H1 (cell line): ENCODE data around the gene TCF4. TPM values are rescaled to one million over a fixed set of nuclear protein-coding genes. Genes with fewer than 3 reads are reported as not detected.

ENCODE experiments used
- CTCF ChIA-PET: fragments of 300-600 bp; sonication (Branson Sonifier 250); formaldehyde crosslinking; loops from one replicate; lab custom pipeline; 2021; ENCODE audit not compliant: partially characterized antibody; lab: Charles Lee
- POLR2A ChIA-PET: fragments of 300-600 bp; sonication (Branson Sonifier 250); formaldehyde crosslinking; loops from one replicate; lab custom pipeline; 2021; ENCODE audit warnings: inconsistent platforms; ENCODE audit not compliant: partially characterized antibody; lab: Charles Lee
- DNase-seq, 2 experiments: peaks; one replicate each; pipeline versions ENCODE4 v3.0.0 to v3.0.0-alpha.2; 2010 to 2022; ENCODE audit warnings: low spot score in 2 of 2, low read depth in 1 of 2, mixed read lengths in 1 of 2
- FAIRE-seq: peaks from 2 replicates; lab custom pipeline; 2011; peaks lifted over from hg19 to GRCh38; lab: Jason Lieb, UNC
- H2AFZ ChIP-seq: 2 replicates; pipeline ENCODE4 v1.8.1; 2012; ENCODE audit warnings: low read length, inconsistent platforms
- H2AK5ac ChIP-seq: 2 replicates; pipeline ENCODE4 v1.6.1; 2013; ENCODE audit warnings: low read depth, low read length
- H2BK120ac ChIP-seq: replicated peaks from 2 replicates; pipeline ENCODE3; 2013; ENCODE audit warnings: low read depth, low read length, inconsistent platforms
- H2BK12ac ChIP-seq: 2 replicates; pipeline ENCODE4 v1.6.1; 2013; ENCODE audit warnings: low read depth, low read length
- H2BK15ac ChIP-seq: 2 replicates; pipeline ENCODE4 v1.6.1; 2013; ENCODE audit warnings: low read length
- H2BK20ac ChIP-seq: 2 replicates; pipeline ENCODE4 v1.6.1; 2013; ENCODE audit warnings: low read length
- H2BK5ac ChIP-seq: 2 replicates; pipeline ENCODE4 v1.6.1; 2013; ENCODE audit warnings: low read depth, low read length
- H3K14ac ChIP-seq: 2 replicates; pipeline ENCODE4 v1.6.1; 2013; ENCODE audit warnings: inconsistent platforms; ENCODE audit not compliant: insufficient read length
- H3K18ac ChIP-seq: 2 replicates; pipeline ENCODE4 v1.6.1; 2013; ENCODE audit warnings: low read length; ENCODE audit errors: extremely low read depth
- H3K23ac ChIP-seq: 2 replicates; pipeline ENCODE4 v1.6.1; 2013; ENCODE audit warnings: inconsistent platforms; ENCODE audit not compliant: insufficient read length
- H3K23me2 ChIP-seq: 2 replicates; pipeline ENCODE4 v1.6.1; 2013; ENCODE audit warnings: low read depth, low read length
- H3K27ac ChIP-seq: 2 replicates; pipeline ENCODE4 v1.6.1; 2011; ENCODE audit warnings: low read depth, low read length, inconsistent platforms
- H3K27me3 ChIP-seq, 4 experiments: replicated peaks in 1 of 4; 1 replicate in 1 of 4; 2 replicates in 3 of 4; pipeline versions ENCODE4 v1.6.1 to v1.8.1; 2011 to 2013; ENCODE audit warnings: low read length in 3 of 4, mild to moderate bottlenecking in 3 of 4, inconsistent platforms in 2 of 4, mixed read lengths in 2 of 4, moderate library complexity in 1 of 4; ENCODE audit not compliant: control insufficient read depth in 3 of 4, insufficient read depth in 3 of 4; ENCODE audit errors: extremely low read depth in 1 of 4
- H3K36me3 ChIP-seq, 4 experiments: 2 replicates each; pipeline versions ENCODE4 v1.6.1 to v1.8.1; 2011 to 2013; ENCODE audit warnings: mild to moderate bottlenecking in 4 of 4, low read length in 3 of 4, moderate library complexity in 2 of 4, control low read depth in 1 of 4, inconsistent platforms in 1 of 4; ENCODE audit not compliant: insufficient read depth in 4 of 4, control insufficient read depth in 2 of 4
- H3K4ac ChIP-seq: replicated peaks from 2 replicates; pipeline ENCODE3; 2013; ENCODE audit warnings: low read length, low read depth, mixed read lengths, inconsistent platforms; ENCODE audit not compliant: insufficient read length
- H3K4me1 ChIP-seq, 4 experiments: replicated peaks in 1 of 4; 1 replicate in 1 of 4; 2 replicates in 3 of 4; pipeline versions ENCODE4 v1.6.1 to v1.8.1; 2011 to 2013; ENCODE audit warnings: low read length in 3 of 4, inconsistent platforms in 2 of 4, mixed read lengths in 1 of 4; ENCODE audit not compliant: insufficient read depth in 4 of 4, control insufficient read depth in 3 of 4
- H3K4me2 ChIP-seq, 2 experiments: 2 replicates each; pipeline versions ENCODE4 v1.6.1 to v1.8.1; 2011 to 2013; ENCODE audit warnings: low read depth in 2 of 2, low read length in 2 of 2, control low read depth in 1 of 2, inconsistent platforms in 1 of 2, mild to moderate bottlenecking in 1 of 2; ENCODE audit not compliant: insufficient read depth in 1 of 2
- H3K4me3 ChIP-seq, 4 experiments: fragments of 200-600, 300-600 bp in 1 of 4; sonication (generic), shearing (Covaris generic), sonication (Bioruptor Twin) in 1 of 4; 2 replicates each; pipeline versions ENCODE4 v1.5.1 to v1.8.1; 2011 to 2016; ENCODE audit warnings: low read length in 4 of 4, low read depth in 3 of 4, control low read depth in 2 of 4, inconsistent platforms in 2 of 4, mild to moderate bottlenecking in 2 of 4, mixed read lengths in 1 of 4, moderate library complexity in 1 of 4; ENCODE audit not compliant: insufficient read depth in 2 of 4; ENCODE audit errors: extremely low read depth in 1 of 4
- H3K56ac ChIP-seq: replicated peaks from 2 replicates; pipeline ENCODE3; 2013; ENCODE audit warnings: low read depth, mild to moderate bottlenecking, mixed read lengths, low read length, inconsistent platforms; ENCODE audit not compliant: insufficient read length
- H3K79me1 ChIP-seq: 2 replicates; pipeline ENCODE4 v1.6.1; 2013; ENCODE audit warnings: low read depth, low read length, control low read depth
- H3K79me2 ChIP-seq, 2 experiments: 2 replicates each; pipeline versions ENCODE4 v1.6.1 to v1.8.1; 2012 to 2013; ENCODE audit warnings: low read length in 2 of 2, mild to moderate bottlenecking in 2 of 2, inconsistent platforms in 1 of 2; ENCODE audit not compliant: insufficient read depth in 2 of 2, control insufficient read depth in 1 of 2
- H3K9ac ChIP-seq, 4 experiments: replicated peaks in 1 of 4; 1 replicate in 1 of 4; 2 replicates in 3 of 4; pipeline versions ENCODE4 v1.6.1 to v1.8.1; 2011 to 2013; ENCODE audit warnings: low read depth in 3 of 4, low read length in 3 of 4, control low read depth in 2 of 4, mild to moderate bottlenecking in 2 of 4, moderate library complexity in 2 of 4, inconsistent platforms in 1 of 4; ENCODE audit errors: extremely low read depth in 1 of 4
- H3K9me3 ChIP-seq, 2 experiments: 2 replicates each; pipeline versions ENCODE4 v1.6.1 to v1.8.1; 2012 to 2013; ENCODE audit warnings: mild to moderate bottlenecking in 2 of 2, moderate library complexity in 2 of 2, control low read depth in 1 of 2, inconsistent platforms in 1 of 2, low read depth in 1 of 2, low read length in 1 of 2, mixed read lengths in 1 of 2; ENCODE audit not compliant: insufficient read depth in 2 of 2
- H4K20me1 ChIP-seq, 2 experiments: replicated peaks in 1 of 2; 2 replicates each; pipeline versions ENCODE3 to v1.8.1; 2011 to 2013; ENCODE audit warnings: inconsistent platforms in 2 of 2, low read length in 2 of 2, mild to moderate bottlenecking in 1 of 2; ENCODE audit not compliant: insufficient read depth in 2 of 2, control insufficient read depth in 1 of 2
- H4K5ac ChIP-seq: 2 replicates; pipeline ENCODE4 v1.6.1; 2013; ENCODE audit warnings: low read length, low read depth, mixed read lengths, inconsistent platforms; ENCODE audit not compliant: insufficient read length
- H4K8ac ChIP-seq: 2 replicates; pipeline ENCODE4 v1.8.0; 2013; ENCODE audit warnings: mild to moderate bottlenecking, moderate library complexity, low read length, inconsistent platforms; ENCODE audit not compliant: insufficient read depth; ENCODE audit errors: extremely low read depth
- H4K91ac ChIP-seq: replicated peaks from 2 replicates; pipeline ENCODE3; 2013; ENCODE audit warnings: low read length, mixed read lengths, inconsistent platforms; ENCODE audit not compliant: insufficient read length
- ASH2L ChIP-seq: fragments of 200-600, 300-600 bp; sonication (generic); IDR thresholded peaks from one replicate; pipeline ENCODE4 v1.7.1; 2017; ENCODE audit warnings: low read length
- BRCA1 ChIP-seq: IDR thresholded peaks from 2 replicates; pipeline ENCODE4 v1.6.1; 2012; ENCODE audit warnings: low read depth, low read length, improper control_type of control experiment
- CTBP2 ChIP-seq: IDR thresholded peaks from 2 replicates; pipeline ENCODE4 v1.7.0; 2011; ENCODE audit warnings: borderline replicate concordance, mild to moderate bottlenecking, moderate library complexity, mixed read lengths, low read length; ENCODE audit not compliant: insufficient read depth, insufficient read length
- GTF2F1 ChIP-seq: IDR thresholded peaks from 2 replicates; pipeline ENCODE4 v1.6.1; 2012; ENCODE audit warnings: low read depth, low read length, improper control_type of control experiment, borderline replicate concordance
- NANOG ChIP-seq: IDR thresholded peaks from 2 replicates; pipeline ENCODE4 v1.6.1; 2011; ENCODE audit warnings: low read length, low read depth, mild to moderate bottlenecking, inconsistent platforms; ENCODE audit not compliant: insufficient read depth, poor library complexity, severe bottlenecking
- PHF8 ChIP-seq: fragments of 200-600 bp; sonication (generic); conservative IDR thresholded peaks from 2 replicates; pipeline ENCODE4 v1.7.1; 2012; ENCODE audit warnings: low read depth, mild to moderate bottlenecking, inconsistent platforms, low read length, moderate library complexity
- RXRA ChIP-seq: IDR thresholded peaks from 2 replicates; pipeline ENCODE4 v1.6.1; 2011; ENCODE audit warnings: low read depth, mild to moderate bottlenecking, low read length, moderate library complexity; ENCODE audit not compliant: insufficient read depth
- YY1 ChIP-seq: IDR thresholded peaks from 2 replicates; pipeline ENCODE4 v1.6.1; 2011; ENCODE audit warnings: low read depth, mild to moderate bottlenecking, low read length
- WGBS, 2 experiments: shearing (Covaris generic) in 1 of 2; methylation state at CpG; one replicate each; pipeline versions ENCODE4 v1.1.6 to v1.1.7; 2013 to 2015; ENCODE audit warnings: low lambda C conversion rate in 2 of 2, mixed read lengths in 2 of 2, inconsistent platforms in 1 of 2, low coverage in 1 of 2, missing lambda C conversion rate in 1 of 2; ENCODE audit not compliant: insufficient replicate concordance in 2 of 2, insufficient coverage in 1 of 2, insufficient read length in 1 of 2; ENCODE audit errors: extremely low coverage in 1 of 2, missing lambda C conversion rate in 1 of 2; 5-methylcytosine and 5-hydroxymethylcytosine counted together
- polyA plus RNA-seq, 7 experiments: library from polyadenylated mRNA; depleted of rRNA in 3 of 7; stranded (reverse) in 5 of 7; unstranded in 2 of 7; fragments of >200 nt in 5 of 7; fragments of 200-250 nt in 2 of 7; gene quantifications; 1 replicate in 5 of 7; 2 replicates in 1 of 7; 4 replicates in 1 of 7; pipeline versions ENCODE4 v1.2.1 to v1.2.3, GENCODE V29; 2011 to 2013; ENCODE audit warnings: missing spikeins in 2 of 7, mixed read lengths in 2 of 7
- total RNA-seq: library from RNA; stranded (reverse); fragmentation: NEBNext Ultra II Directional; extraction: Animal tissue kit (Norgen Biotek cat#: 25700); gene quantifications from 2 replicates; pipeline ENCODE4 v1.2.1, GENCODE V29; 2021
- TF ChIP-seq, protein P1 (sequence below), 3 experiments: IDR thresholded peaks; 1 replicate in 2 of 3; 2 replicates in 1 of 3; pipeline versions ENCODE4 v1.5.1 to v1.6.1; 2011; ENCODE audit warnings: low read length in 3 of 3, mild to moderate bottlenecking in 3 of 3, inconsistent platforms in 2 of 3, low read depth in 1 of 3, moderate library complexity in 1 of 3; ENCODE audit not compliant: insufficient read depth in 1 of 3; ENCODE audit errors: control extremely low read depth in 1 of 3
- TF ChIP-seq, protein P2 (sequence below): IDR thresholded peaks from 2 replicates; pipeline ENCODE4 v1.6.1; 2012; ENCODE audit warnings: inconsistent platforms

The TCF4 gene
- total and polyA plus RNA-seq, 2 of the 8 experiments (the other 6 are each of a cell fraction or from before 2014, with no cell fraction given), result 59.3 to 118 TPM

DNA sequence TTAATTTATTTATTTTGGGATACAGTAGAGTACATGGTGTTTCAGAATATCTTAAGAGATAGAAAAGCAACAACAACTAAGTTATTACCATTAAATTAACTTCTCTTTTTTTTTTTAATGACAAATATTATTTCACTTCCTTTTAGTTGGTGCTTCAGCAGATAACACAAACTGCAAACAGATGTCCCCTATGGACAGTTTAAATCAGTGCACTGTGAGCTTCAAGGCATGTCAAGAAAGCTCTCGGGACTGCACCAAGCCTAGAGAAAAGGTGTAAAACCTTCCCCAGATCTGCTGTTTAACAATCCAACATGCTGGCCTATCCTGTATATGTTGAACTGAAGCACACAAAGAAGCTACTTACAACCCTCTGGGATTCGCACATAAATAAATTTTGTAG is 122.7 kb downstream of the TCF4 start:
- H3K4me1 ChIP-seq, result peaks cover 10 to 17% (median 15%) of the 10 kb centered on the region in 4 experiments
- no peaks in the 10 kb centered on the region for H3K27me3 ChIP-seq
- no peak overlapping the region for H2AFZ ChIP-seq
- H4K91ac ChIP-seq, result no peak overlapping the region
- no peak overlapping the region for H2BK15ac ChIP-seq
- H3K9me3 ChIP-seq, result no peaks in the 10 kb centered on the region
- H3K4ac ChIP-seq, result no peak overlapping the region
- peaks cover 6% of the 10 kb centered on the region; the same call in 1 of the 2 replicates for H3K79me1 ChIP-seq
- CTCF ChIA-PET, result interaction anchor here (0.7 to 1.2 kb wide), 3 partner anchors 23 to 100 kb away, joined by 3 read pairs; no protein-coding TSS in a partner anchor
- no peak overlapping the region for H3K9ac ChIP-seq
- peaks cover 0 to 87% of the 10 kb centered on the region in 2 experiments; a peak in 3 of 4 replicates for H3K79me2 ChIP-seq
- FAIRE-seq (no peak), DNase-seq (no peak)
- H3K36me3 ChIP-seq, result peaks cover 2 to 12% (median 4%) of the 10 kb centered on the region in 4 experiments; a peak in 3 of 8 replicates
- POLR2A ChIA-PET, result no interaction called here
- H3K56ac ChIP-seq, result no peak overlapping the region
- H3K14ac ChIP-seq, result no peak overlapping the region
- H4K20me1 ChIP-seq, result peaks cover 0 to 6% of the 10 kb centered on the region in 2 experiments
- no peak overlapping the region for H2BK120ac ChIP-seq
- no peak overlapping the region for H2BK12ac ChIP-seq
- no peak overlapping the region for H2BK20ac ChIP-seq
- no peak overlapping the region for H3K18ac ChIP-seq
- no peaks in the 10 kb centered on the region for H3K23me2 ChIP-seq
- no peak overlapping the region for H3K4me2 ChIP-seq
- H2AK5ac ChIP-seq, result no peak overlapping the region
- no peak overlapping the region for H3K27ac ChIP-seq
- no peak overlapping the region for H4K5ac ChIP-seq
- H3K4me3 ChIP-seq, result no peak overlapping the region
- H4K8ac ChIP-seq, result no peak overlapping the region
- H2BK5ac ChIP-seq, result no peak overlapping the region
- H3K23ac ChIP-seq, result no peak overlapping the region
- TF ChIP-seq ASH2L, result no peak
- TF ChIP-seq, protein P1, sequence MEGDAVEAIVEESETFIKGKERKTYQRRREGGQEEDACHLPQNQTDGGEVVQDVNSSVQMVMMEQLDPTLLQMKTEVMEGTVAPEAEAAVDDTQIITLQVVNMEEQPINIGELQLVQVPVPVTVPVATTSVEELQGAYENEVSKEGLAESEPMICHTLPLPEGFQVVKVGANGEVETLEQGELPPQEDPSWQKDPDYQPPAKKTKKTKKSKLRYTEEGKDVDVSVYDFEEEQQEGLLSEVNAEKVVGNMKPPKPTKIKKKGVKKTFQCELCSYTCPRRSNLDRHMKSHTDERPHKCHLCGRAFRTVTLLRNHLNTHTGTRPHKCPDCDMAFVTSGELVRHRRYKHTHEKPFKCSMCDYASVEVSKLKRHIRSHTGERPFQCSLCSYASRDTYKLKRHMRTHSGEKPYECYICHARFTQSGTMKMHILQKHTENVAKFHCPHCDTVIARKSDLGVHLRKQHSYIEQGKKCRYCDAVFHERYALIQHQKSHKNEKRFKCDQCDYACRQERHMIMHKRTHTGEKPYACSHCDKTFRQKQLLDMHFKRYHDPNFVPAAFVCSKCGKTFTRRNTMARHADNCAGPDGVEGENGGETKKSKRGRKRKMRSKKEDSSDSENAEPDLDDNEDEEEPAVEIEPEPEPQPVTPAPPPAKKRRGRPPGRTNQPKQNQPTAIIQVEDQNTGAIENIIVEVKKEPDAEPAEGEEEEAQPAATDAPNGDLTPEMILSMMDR (IDR thresholded peaks at IDR 0.05; ENCODE audit: control extremely low read depth in 1 of 3, insufficient read depth in 1 of 3, low read depth in 1 of 3, low read length in 3 of 3), result no peak
- TF ChIP-seq BRCA1, result no peak
- no peak for TF ChIP-seq YY1
- no peak for TF ChIP-seq RXRA
- TF ChIP-seq NANOG, result no peak
- no peak for TF ChIP-seq PHF8
- TF ChIP-seq, protein P2, sequence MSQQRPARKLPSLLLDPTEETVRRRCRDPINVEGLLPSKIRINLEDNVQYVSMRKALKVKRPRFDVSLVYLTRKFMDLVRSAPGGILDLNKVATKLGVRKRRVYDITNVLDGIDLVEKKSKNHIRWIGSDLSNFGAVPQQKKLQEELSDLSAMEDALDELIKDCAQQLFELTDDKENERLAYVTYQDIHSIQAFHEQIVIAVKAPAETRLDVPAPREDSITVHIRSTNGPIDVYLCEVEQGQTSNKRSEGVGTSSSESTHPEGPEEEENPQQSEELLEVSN, result no peak
- TF ChIP-seq CTBP2, result no peak
- no peak for TF ChIP-seq GTF2F1
- TF ChIP-seq, all 59 proteins: peak for 0
- WGBS, 2 experiments, result 88% methylated on average over 2 of the region's 2 CpGs; no CpG with 5 or more reads in 1 of the 2 experiments
